GM18505 (cell line): ENCODE results near the gene S100A1.

ENCODE experiments used
- ATAC-seq: cut with Tn5 transposase; IDR thresholded peaks from one replicate; pipeline ENCODE4 v1.9.1; 2021; ENCODE audit not compliant: unreplicated experiment
- POLR2A ChIP-seq: IDR thresholded peaks from 4 replicates; pipeline ENCODE4 v1.6.1; 2011; ENCODE audit warnings: borderline replicate concordance; ENCODE audit not compliant: insufficient read depth, insufficient read length; ENCODE audit errors: extremely low read depth

S100A1 gene

DNA sequence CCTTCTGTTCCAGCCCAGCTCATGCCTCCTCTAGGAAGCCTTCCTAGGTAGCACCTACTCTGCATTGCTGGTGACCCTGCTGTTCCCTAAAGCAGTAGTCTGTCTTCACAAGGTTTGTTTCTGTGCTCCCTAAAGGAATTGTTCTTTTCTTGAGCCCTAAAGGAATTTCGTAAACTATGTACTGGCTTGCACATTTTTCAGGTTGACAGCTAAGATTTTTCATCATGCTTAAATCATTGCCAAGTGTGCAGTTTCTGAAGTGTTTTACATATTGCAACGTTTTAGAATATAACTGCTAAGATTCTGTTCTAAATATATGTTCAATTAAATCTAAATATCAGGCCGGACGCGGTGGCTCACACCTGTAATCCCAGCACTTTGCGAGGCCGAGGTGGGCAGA lies 28.4 kb upstream of the S100A1 start:
- ATAC-seq: no peak
- TF ChIP-seq POLR2A: no peak

DNA sequence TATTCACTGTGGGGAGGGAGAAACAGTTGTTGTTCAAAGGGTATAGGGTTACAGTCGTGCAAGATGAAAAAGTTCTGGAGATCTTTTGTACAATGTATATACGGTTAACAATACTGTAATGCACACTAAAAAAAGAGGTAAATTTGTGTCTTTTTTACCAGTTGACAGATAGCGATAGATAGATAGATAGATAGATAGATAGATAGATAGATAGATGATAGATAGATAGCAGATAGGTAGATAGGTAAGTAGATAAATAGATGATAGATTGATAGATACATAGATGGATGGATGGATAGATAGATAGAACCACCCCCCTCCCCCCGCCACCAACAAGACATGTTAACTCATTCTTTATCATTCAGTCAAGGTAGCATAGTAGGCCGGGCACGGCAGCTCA lies 25.5 kb upstream of the S100A1 start:
- ATAC-seq: no peak
- no peak for TF ChIP-seq POLR2A

DNA sequence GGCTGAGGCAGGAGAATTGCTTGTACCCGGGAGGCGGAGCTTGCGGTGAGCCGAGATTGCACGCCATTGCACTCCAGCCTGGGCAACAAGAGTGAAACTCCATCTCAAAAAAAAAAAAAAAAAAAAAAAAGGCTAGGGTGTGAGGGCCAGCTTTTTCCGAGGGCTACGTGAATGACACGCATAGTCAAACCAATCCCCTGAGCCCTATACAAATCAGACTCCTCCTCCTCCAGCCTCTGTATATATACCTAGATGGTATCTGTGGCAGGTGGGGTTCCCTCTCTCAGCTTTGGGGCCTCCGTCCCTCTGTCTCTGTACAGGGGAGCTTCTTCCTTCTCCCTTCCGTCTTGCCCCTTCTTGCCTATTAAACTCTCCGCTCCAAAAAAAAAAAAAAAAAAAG lies 22.0 kb upstream of the S100A1 start:
- no peak for ATAC-seq
- no peak for TF ChIP-seq POLR2A

DNA sequence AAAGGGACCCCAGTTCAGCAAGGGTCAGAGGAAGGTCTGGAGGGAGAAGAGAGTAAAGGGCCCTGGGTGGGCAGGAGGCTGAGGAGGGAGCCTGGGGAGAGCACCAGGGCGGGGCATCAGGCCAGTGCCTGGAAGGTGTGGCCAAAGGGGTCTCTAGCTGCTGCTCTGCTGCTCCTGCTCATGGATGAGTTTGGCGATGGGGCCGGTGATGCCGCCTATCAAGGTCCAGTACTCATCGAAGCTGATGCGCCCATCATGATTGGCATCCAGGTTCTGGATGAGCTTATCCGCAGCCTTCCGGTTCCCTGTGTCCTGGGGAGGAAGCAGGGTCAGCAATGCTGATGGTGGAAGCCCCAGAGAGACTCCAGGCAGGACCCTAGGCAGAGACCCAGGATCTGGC lies 20.9 kb upstream of the S100A1 start:
- ATAC-seq: no peak
- no peak for TF ChIP-seq POLR2A

DNA sequence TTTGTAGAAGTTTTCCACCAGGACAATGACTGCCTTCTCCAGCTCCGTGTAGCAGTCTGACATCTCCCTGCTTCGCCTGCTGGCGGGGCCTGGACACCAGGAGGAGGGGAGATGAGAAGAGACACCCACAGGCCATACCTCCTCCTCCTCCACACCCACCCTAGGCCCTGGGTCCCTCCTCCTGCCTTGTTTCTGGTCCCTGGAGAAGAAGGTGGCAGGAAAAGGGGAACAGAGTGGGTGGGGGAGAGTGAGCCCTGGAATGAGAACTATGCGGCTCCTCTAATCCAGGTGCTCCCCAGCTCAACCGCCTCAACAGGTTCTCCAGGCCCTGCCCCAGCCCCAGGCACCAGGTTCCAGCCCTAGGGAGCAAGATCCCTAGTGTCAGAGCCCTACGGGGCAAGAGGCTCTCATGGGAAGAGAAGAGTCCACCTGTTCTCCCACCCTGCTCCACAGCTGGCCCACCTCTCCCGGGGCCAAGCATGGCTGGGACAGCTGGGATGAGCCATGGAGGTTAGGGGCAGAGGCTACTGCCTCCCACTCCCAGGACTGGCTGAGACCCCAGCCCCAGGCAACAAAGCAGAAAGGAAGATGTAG lies 20.0 kb upstream of the S100A1 start:
- TF ChIP-seq POLR2A: no peak
- ATAC-seq: no peak

DNA sequence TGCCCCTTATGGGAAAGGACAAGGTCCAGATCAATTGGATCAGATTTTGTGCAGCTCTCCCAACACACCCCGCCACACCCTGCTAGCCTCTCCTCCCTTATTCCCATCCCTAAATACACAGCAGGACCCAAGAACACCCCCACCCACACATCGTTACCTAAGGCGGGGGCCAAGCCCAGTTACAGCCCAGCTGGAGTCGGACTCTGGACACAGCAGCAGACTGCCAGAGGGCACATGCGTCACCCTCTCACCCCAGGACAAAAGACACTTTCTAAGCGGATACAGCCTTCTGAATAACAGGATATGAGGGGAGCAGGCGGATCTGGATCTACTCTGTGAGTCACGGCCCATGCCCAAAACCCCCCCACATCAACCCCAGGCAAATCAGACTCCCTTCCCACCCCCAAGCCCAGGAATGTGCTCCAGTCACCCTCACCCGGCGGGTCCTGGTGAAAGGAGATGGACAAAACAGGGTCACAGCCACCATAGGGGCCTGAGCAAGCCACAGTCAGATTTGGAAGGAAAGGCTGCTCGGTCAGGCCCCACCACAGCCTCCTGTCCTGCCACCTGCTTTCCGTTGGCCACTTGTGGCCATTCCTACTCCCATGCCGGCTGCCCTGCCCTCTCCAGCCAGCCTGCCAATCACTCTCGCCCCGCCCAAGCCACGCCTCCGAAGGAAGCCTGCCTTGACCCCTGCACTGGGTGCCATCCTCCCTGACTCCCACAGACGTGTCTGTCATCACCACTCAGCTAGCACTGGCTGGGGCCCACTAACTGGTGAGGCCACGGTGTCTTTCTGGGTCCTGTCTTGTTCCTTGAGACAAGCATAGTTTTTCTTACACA lies 19.3 kb upstream of the S100A1 start:
- TF ChIP-seq POLR2A: no peak
- no peak for ATAC-seq

DNA sequence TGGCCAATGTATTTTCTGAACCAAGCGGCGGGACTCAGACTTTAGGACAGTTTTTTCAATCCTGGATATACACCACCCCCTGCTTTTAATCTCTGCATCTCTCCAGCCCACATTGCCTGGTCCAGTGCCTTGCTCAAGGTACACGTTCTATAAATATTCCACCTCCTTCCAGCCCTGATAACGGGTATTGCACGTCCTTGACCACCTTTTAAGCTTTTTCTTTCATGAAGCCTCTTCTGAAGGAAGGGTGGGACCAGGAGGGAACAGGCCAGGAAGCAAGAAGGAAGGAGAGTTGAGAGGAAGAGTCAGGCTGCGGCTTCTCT lies 18.7 kb upstream of the S100A1 start:
- TF ChIP-seq POLR2A: no peak
- no peak for ATAC-seq

DNA sequence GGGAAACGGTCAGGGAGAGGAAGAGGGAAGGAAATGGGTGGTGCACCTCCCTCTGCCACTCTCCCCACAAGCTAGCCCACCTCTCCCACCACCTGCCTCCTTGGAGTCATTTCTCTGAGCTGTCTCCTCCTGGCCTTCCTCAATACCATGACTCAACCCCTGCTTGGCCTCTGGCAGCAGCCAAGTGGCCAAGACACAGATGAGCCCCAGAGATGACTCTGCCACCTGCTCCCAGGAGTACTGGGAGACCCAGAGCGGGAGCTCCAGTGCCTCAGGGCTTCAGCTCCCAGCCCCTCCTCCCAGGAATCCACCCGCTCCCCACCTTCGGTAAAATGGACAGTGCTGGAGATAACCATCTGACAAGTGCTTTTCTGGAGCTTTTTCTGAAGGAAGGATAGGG lies 17.9 kb upstream of the S100A1 start:
- TF ChIP-seq POLR2A: no peak
- ATAC-seq: no peak

DNA sequence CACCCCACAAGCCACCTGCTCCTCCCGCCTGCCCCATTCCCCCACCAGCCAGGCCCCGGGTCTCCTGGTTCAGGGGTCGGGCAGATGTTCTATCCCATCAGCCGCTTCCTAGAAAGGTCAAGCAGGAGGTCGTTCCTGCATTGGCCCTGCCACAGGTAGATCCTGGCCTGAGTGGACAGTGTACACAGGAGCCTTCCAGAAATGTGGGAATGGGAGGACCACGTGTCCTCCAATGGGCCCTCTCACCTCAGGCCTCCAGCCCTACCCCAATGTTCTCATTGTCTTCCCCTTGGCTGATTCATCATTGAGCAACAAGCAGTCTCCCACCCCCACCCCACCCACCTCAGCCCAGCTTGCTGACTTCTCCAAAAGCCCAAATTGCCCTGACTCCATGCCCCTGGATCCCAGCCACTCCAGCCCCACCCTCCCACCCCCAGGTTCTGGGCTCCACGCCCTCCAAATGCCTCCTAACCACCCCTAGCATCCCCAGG lies 17.4 kb upstream of the S100A1 start:
- TF ChIP-seq POLR2A: no peak
- ATAC-seq: no peak

DNA sequence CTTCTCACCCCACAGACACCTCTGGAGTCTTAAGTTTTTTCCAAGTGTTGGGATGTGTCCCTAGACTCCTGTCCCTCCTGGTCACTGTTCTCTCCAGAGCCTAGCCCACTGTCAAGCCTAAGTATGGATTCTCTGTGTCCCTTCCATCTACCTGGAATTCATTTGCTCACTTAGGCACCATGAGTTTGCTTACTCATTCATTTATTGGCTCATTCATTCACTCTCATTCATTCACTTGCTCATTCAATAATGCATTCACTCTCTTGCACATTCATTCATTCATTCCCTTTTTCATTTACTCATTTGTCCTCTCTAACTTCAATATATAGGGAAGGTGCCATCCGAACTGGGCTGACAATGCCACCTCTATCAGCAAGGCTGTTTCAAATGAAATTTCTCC lies 16.9 kb upstream of the S100A1 start:
- no peak for TF ChIP-seq POLR2A
- no peak for ATAC-seq

DNA sequence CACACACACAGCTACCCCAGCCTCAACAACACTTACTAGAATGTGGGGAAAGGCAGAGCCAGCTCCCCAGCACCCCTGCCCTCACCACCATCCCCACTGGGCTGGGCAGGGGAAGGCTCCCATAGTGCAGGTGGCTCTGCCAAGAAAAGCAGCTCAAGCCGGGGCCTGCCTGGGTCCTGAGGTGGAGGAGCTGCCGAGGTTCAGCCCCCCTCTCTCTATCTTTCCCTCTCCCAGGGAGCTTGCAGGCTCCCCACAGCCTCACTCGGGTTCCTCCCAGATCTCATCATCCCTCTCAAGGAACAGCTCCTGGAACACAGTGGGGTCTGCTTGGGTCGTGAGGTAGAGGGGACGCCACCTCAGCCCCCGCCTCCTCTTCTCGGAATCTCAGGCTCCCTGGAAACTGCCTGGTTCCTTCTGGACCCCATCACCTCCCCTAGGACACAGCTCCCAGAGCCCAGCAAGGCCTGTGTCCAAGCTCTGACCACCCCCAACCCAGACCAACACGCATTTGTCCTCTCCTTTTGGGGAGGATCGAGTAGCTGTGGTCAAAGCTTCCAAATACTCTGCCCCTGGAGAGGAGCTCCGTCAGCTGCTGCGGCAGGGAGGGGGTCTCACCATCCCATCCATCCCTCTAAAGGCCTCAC lies 16.0 kb upstream of the S100A1 start:
- ATAC-seq: no peak
- no peak for TF ChIP-seq POLR2A

DNA sequence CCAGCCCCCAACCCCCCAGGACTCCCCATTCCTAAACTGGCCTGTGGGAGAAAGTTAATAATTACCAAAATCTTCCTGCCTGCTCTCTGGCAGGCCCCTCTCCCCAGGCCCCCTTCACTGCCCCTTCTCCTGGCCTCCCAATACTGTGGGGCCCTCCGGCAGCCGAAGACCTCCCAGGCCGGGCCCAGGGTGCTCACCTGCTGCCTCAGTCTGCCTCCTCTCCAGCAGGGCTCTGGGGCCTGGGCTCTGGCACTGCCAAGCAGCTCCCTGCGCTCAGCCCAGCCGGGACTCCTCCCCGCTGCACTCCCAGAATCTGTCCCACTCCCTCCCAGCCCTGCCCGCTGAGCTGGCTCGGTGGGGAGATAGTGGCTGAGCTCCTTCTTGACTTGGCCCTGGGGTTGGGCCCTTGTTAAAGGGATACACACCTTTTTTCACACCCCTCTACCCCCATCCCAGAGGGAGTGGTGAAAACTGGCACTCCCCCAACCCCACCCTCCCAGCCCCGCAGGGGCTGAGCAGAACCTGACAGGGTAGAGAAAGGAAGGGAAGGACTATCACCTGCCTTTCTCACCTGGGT lies 15.4 kb upstream of the S100A1 start, which contains the start of gene S100A16:
TSS of gene S100A16 (minus strand) at position 383 of the 577 bp plus-strand sequence. CDS start 4,986 bp downstream, outside the sequence.
- no peak for ATAC-seq
- TF ChIP-seq POLR2A: no peak

DNA sequence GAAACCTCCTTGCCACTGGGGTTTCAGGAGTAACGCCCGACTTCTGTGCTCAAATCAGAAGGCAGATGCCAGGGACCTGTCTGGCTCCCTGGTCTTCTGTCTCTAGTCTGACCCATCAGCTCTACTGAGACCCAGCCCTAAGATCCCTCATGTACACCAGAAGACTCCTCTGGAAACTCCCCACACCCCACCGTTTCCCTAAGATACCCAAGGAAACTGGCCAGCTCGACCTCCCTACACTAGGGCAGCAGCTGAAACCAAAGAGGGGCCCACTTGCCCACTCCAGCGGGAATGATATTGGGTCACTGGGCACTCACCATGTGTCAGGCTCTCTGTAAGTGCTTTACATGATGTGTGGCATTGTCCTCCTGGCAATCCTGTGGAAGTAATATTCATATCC lies 14.8 kb upstream of the S100A1 start:
- ATAC-seq: no peak
- TF ChIP-seq POLR2A: no peak

DNA sequence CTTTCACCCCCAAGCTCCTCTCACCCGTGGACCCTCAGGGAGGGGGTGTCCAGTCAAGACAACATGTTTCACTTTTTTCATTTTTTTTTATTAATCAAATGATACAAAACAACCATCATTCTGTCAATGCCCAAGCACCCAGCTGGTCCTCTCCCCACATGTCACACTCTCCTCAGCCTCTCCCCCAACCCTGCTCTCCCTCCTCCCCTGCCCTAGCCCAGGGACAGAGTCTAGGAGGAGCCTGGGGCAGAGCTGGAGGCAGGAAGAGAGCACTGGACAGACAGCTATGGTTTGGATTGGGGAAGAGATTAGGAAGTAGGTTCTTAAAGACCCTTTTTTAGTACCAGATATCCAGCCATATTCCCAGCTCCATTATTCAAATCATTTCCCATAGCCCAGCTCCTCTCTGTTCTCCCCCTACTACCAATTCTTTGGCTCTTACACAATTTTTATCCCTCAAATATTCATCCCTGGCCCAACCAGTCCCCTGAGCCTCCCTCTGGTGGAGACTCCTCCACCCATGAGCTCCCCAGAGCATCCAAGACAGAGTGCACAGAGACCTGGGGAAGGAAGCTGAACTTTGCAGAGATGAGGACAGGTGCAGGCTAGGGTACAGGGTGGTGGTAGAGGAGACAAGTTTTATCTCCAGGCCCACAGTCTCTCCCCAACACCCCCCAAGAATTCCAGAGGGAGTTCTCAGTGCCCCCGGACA lies 13.9 kb upstream of the S100A1 start:
- TF ChIP-seq POLR2A: no peak
- no peak for ATAC-seq

DNA sequence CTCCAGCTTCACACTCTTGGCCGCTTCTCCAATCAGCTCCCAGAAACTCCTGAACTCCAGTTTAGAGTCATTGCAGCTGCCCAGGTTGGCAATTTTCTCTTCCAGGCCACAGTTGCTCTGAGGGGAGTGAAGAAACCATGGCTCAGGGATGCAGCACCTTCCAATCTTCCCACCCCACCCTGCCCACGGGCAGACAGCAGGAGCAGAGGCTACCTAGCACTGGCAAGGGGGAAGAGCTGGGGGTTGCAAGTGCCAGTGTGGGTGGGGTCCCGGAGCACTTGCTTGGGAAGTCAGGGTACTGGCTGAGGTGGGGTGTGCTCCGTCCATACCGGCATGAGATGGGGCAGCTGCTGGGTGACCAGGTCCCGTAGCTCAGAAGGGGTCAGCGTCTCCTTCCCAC lies 13.3 kb upstream of the S100A1 start:
- no peak for ATAC-seq
- no peak for TF ChIP-seq POLR2A
